PC-9 (cell line): ENCODE data around the gene MCTS1. TPM values are rescaled to one million over a fixed set of nuclear protein-coding genes. Genes with fewer than 3 reads are reported as not detected.

Experiments
- BruUV-seq: library from RNA; stranded (reverse); fragments of 400-500 nt; replicated peaks from 2 replicates; lab custom pipeline; 2021; lab: Mats Ljungman, UMichigan
- CTCF ChIA-PET: fragments of 300-600 bp; sonication (Branson Sonifier 250); formaldehyde crosslinking; loops from one replicate; lab custom pipeline; 2022; ENCODE audit warnings: antibody characterized with exemption; lab: Charles Lee
- POLR2A ChIA-PET: fragments of 300-600 bp; sonication (Branson Sonifier 250); formaldehyde crosslinking; loops from one replicate; lab custom pipeline; 2022; ENCODE audit warnings: antibody characterized with exemption; ENCODE audit not compliant: unreplicated experiment; lab: Charles Lee
- DNase-seq, 2 experiments: peaks; one replicate each; pipeline versions ENCODE4 v3.0.0 to v3.0.0-alpha.2; 2015 to 2022; ENCODE audit warnings: mixed read lengths in 1 of 2
- H2AFZ ChIP-seq: fragments of 200-600 bp; sonication (generic); 2 replicates; pipeline ENCODE4 v1.8.1; 2017; ENCODE audit warnings: antibody characterized with exemption
- H3F3A ChIP-seq: fragments of 200-600 bp; sonication (generic); 2 replicates; pipeline ENCODE4 v1.8.1; 2017; ENCODE audit warnings: antibody characterized with exemption, mild to moderate bottlenecking, low read depth; ENCODE audit not compliant: insufficient read depth
- H3K27ac ChIP-seq: fragments of 200-600 bp; sonication (generic); 2 replicates; pipeline ENCODE4 v1.6.1; 2016; ENCODE audit warnings: mixed run types
- H3K27me3 ChIP-seq: fragments of 200-600 bp; sonication (generic); 2 replicates; pipeline ENCODE4 v1.6.1; 2016; ENCODE audit warnings: low read depth, mixed run types; ENCODE audit not compliant: insufficient read depth
- H3K36me3 ChIP-seq: fragments of 200-600 bp; sonication (generic); 2 replicates; pipeline ENCODE4 v1.6.1; 2016; ENCODE audit warnings: low read depth, mixed run types
- H3K4me1 ChIP-seq: fragments of 200-600 bp; sonication (generic); replicated peaks from 2 replicates; pipeline ENCODE4 v1.6.1; 2016; ENCODE audit warnings: mixed run types; ENCODE audit not compliant: insufficient read depth
- H3K4me2 ChIP-seq: fragments of 200-600 bp; sonication (generic); 2 replicates; pipeline ENCODE4 v1.6.1; 2017; ENCODE audit warnings: mixed run types
- H3K4me3 ChIP-seq: fragments of 200-600 bp; sonication (generic); 2 replicates; pipeline ENCODE4 v1.6.1; 2016; ENCODE audit warnings: mixed run types
- H3K79me2 ChIP-seq: fragments of 200-600 bp; sonication (generic); 2 replicates; pipeline ENCODE4 v1.6.1; 2017; ENCODE audit warnings: low read depth, mixed run types
- H3K9me2 ChIP-seq: fragments of 200-600 bp; sonication (generic); 2 replicates; pipeline ENCODE4 v1.8.1; 2017; ENCODE audit warnings: mild to moderate bottlenecking; ENCODE audit not compliant: insufficient read depth
- H3K9me3 ChIP-seq: fragments of 200-600 bp; sonication (generic); 2 replicates; pipeline ENCODE4 v1.8.1; 2016; ENCODE audit warnings: low read depth; ENCODE audit not compliant: insufficient read depth
- H4K20me1 ChIP-seq: fragments of 200-600 bp; sonication (generic); 2 replicates; pipeline ENCODE4 v1.8.1; 2017; ENCODE audit not compliant: insufficient read depth
- EZH2 ChIP-seq: fragments of 200-600 bp; sonication (generic); IDR thresholded peaks from 2 replicates; pipeline ENCODE4 v1.8.0; 2017; ENCODE audit warnings: antibody characterized with exemption, low read depth
- intact Hi-C: fragments of 100-400 bp; cut with micrococcal nuclease; formaldehyde crosslinking; loops from one replicate; pipeline ENCODE4 v1.10.0; 2022; ENCODE audit not compliant: unreplicated experiment
- total RNA-seq: library from RNA; stranded (reverse); gene quantifications from 2 replicates; pipeline ENCODE4 v1.2.3, GENCODE V29; 2021
- TF ChIP-seq, protein P1 (sequence below): fragments of 200-600 bp; sonication (generic); conservative IDR thresholded peaks from 2 replicates; pipeline ENCODE4 v1.6.1; 2017; ENCODE audit warnings: mixed run types, antibody characterized with exemption, mild to moderate bottlenecking, moderate library complexity

The MCTS1 gene
- total RNA-seq, 1 experiment from 2014 or later, result 98.4 TPM

DNA sequence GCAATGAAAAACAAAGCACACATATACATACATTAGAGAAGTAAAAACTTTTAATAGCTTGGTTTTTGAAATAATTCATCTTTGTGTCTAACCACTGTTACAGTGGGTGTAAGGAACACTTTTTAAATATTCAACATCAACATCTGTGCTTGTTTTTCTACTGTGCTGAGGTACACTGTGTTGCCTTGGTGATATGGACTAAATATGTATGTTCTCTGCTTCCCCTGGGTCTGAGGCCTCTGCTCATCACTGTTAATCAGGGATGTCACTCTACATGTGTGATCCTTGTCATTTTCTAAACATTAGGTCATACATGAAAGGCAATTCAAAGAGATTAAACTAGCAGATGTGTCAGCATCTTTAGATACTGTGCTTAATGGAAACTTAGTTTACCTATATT is 10.9 kb downstream of the MCTS1 start:
- Histone ChIP-seq H2AFZ (no peak overlapping the region), H3K36me3 (peaks cover 40% of the 10 kb centered on the region), H3K4me3 (no peak overlapping the region), H4K20me1 (no peaks in the 10 kb centered on the region), H3K27ac (no peak overlapping the region), H3K9me3 (no peaks in the 10 kb centered on the region; the same call in 1 of the 2 replicates), H3K9me2 (no peaks in the 10 kb centered on the region), H3K27me3 (no peaks in the 10 kb centered on the region), H3K4me1 (peaks cover 6% of the 10 kb centered on the region; the same call in 1 of the 2 replicates), H3K79me2 (no peaks in the 10 kb centered on the region), H3K4me2 (no peak overlapping the region), H3F3A (peaks cover 50% of the 10 kb centered on the region)
- CTCF ChIA-PET, result interaction anchor here (0.8 kb wide), 1 partner anchor 1009 kb away, joined by 3 read pairs; no protein-coding TSS in a partner anchor
- POLR2A ChIA-PET, result interaction anchor here (0.7 kb wide), 1 partner anchor 58 kb away, joined by 3 read pairs; no protein-coding TSS in a partner anchor
- intact Hi-C loops, result loop anchor here (5.0 kb wide), 1 partner anchor 88 kb away; no protein-coding TSS in a partner anchor
- TF ChIP-seq EZH2, result no peak
- TF ChIP-seq, protein P1, sequence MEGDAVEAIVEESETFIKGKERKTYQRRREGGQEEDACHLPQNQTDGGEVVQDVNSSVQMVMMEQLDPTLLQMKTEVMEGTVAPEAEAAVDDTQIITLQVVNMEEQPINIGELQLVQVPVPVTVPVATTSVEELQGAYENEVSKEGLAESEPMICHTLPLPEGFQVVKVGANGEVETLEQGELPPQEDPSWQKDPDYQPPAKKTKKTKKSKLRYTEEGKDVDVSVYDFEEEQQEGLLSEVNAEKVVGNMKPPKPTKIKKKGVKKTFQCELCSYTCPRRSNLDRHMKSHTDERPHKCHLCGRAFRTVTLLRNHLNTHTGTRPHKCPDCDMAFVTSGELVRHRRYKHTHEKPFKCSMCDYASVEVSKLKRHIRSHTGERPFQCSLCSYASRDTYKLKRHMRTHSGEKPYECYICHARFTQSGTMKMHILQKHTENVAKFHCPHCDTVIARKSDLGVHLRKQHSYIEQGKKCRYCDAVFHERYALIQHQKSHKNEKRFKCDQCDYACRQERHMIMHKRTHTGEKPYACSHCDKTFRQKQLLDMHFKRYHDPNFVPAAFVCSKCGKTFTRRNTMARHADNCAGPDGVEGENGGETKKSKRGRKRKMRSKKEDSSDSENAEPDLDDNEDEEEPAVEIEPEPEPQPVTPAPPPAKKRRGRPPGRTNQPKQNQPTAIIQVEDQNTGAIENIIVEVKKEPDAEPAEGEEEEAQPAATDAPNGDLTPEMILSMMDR, result no peak
- no peak for DNase-seq
- no TSS peak for BruUV-seq

DNA sequence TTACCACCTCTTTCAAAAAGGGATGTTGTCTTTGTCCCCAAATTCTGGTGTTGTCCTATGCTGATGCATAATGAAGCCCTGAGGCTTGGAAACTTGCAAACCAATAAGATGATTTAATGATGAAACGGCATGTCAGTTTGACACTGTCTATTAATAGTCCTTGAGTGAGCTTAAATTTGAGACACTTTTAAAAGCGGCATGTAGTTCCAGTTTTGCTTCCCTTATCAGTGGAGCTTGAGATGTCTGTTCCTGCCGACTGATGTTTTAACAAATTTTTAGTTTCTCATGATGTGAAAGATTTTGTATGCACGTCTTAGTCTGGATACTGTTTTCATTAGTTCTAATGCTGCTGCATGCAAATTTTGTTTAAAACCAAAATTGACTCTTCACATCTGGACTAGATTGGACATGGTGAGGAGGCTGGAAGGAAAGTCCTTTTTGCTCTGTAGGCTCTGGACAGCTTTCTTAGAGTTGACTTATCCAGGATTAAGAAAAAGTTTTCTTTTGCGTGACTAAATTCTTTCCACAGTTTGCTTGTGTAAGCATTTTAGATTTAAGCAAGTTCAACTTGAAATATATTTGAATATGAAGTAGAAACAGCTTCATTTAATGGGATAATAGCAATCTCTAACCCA is 14.2 kb downstream of the MCTS1 start:
- no peak for DNase-seq
- ChIA-PET CTCF (no interaction called here), POLR2A (interaction anchor here (0.6 kb wide), 1 partner anchor 57 kb away, joined by 9 read pairs; no protein-coding TSS in a partner anchor)
- Histone ChIP-seq H2AFZ (no peak overlapping the region), H3K9me3 (no peaks in the 10 kb centered on the region), H3K36me3 (peaks cover 15% of the 10 kb centered on the region), H3F3A (peaks cover 59% of the 10 kb centered on the region), H3K4me2 (no peak overlapping the region), H3K4me1 (peaks cover 6% of the 10 kb centered on the region; the same call in 1 of the 2 replicates), H3K79me2 (no peaks in the 10 kb centered on the region), H3K4me3 (no peak overlapping the region), H4K20me1 (no peaks in the 10 kb centered on the region), H3K27ac (peak overlapping the region; percentile 37; the same call in 1 of the 2 replicates), H3K27me3 (no peaks in the 10 kb centered on the region), H3K9me2 (no peaks in the 10 kb centered on the region)
- intact Hi-C loops, result loop anchor here (5.0 kb wide), 1 partner anchor 91 kb away; no protein-coding TSS in a partner anchor
- TF ChIP-seq, protein P1, result no peak
- TF ChIP-seq EZH2, result no peak
- BruUV-seq, result no TSS peak

DNA sequence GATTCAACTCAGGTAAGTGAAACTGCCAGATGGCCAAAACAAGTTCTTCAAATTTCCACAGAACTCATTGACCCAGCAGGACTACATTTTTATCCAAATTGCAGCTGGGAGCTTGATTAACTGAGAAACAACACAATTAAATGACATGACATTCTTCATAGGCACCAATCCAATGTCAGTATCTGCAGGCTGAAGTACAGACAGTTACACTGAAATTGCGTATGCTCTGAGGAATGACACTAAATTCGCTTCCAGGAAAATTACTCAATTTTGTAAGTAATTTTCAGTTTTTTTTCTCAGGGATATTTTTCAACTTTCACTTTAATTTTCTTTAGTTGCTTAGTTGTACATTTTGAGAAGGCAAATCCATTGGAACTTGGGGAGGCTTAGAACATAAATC is 21.5 kb downstream of the MCTS1 start:
- Histone ChIP-seq H3K4me3 (no peak overlapping the region), H4K20me1 (no peaks in the 10 kb centered on the region), H3K27me3 (no peaks in the 10 kb centered on the region), H3K4me2 (no peak overlapping the region), H3K36me3 (peaks cover 16% of the 10 kb centered on the region), H3K79me2 (peaks cover 51% of the 10 kb centered on the region), H3K27ac (no peak overlapping the region), H3K9me2 (no peaks in the 10 kb centered on the region), H3F3A (peaks cover 22% of the 10 kb centered on the region), H2AFZ (no peak overlapping the region), H3K4me1 (peaks cover 23% of the 10 kb centered on the region), H3K9me3 (no peaks in the 10 kb centered on the region)
- BruUV-seq, result no TSS peak
- TF ChIP-seq, protein P1, result no peak
- no peak for TF ChIP-seq EZH2
- DNase-seq, result no peak
- intact Hi-C loops, result loop anchor here (5.0 kb wide), 1 partner anchor 37 kb away; no protein-coding TSS in a partner anchor
- ChIA-PET CTCF (no interaction called here), POLR2A (no interaction called here)
